Stimulated activated CD4-positive, alpha-beta T cell treated with anti-CD3 and anti-CD28 coated beads, Interleukin-4, amount 100 ng/mL, for 48 hours (primary cell): ENCODE data around the gene NFATC1.

Experiments used
- DNase-seq, 2 donors: peaks; one replicate each; pipeline ENCODE4 v3.0.0-alpha.2; 2020; ENCODE audit warnings: low read depth in 2 of 2

NFATC1 gene

GRCh38 chr18:79521416-79522205, 125.9 kb downstream of the NFATC1 start:
- DNase-seq = no peak

GRCh38 chr18:79522451-79523205, 126.9 kb downstream of the NFATC1 start:
- peak; percentile 58 to 65 for DNase-seq

DNA sequence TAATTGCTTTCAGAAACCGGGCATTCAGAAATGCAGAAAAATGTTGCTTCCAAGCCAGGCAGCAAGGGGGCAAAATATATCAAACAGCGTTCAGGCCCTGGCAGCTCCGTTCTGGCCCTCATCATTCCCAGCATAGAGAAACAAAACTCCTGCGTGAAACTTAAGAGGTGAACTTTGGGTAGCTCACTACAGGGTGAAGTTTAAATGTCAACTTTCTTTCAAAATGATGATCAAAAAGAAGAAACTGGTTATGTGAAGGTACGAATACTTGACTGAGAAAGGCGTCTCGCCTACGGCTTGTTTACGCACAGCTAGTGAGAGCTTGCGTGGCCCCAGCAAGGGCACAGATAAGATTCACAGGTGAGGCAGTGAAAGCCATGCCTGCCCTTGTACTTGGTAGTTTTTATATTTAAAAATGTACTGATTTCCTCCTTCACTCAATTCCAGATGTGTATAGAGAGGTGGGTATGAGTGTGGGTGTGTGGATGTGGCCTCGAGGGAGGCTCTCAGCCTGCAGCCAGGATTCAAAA, 127.5 kb downstream of the NFATC1 start:
- DNase-seq = peak in 1 of 2 donors; percentile 64

- DNase-seq = peak in 1 of 2 donors; percentile 69
Observed at GRCh38 chr18:79523736-79524180, 128.0 kb downstream of the NFATC1 start.

DNA sequence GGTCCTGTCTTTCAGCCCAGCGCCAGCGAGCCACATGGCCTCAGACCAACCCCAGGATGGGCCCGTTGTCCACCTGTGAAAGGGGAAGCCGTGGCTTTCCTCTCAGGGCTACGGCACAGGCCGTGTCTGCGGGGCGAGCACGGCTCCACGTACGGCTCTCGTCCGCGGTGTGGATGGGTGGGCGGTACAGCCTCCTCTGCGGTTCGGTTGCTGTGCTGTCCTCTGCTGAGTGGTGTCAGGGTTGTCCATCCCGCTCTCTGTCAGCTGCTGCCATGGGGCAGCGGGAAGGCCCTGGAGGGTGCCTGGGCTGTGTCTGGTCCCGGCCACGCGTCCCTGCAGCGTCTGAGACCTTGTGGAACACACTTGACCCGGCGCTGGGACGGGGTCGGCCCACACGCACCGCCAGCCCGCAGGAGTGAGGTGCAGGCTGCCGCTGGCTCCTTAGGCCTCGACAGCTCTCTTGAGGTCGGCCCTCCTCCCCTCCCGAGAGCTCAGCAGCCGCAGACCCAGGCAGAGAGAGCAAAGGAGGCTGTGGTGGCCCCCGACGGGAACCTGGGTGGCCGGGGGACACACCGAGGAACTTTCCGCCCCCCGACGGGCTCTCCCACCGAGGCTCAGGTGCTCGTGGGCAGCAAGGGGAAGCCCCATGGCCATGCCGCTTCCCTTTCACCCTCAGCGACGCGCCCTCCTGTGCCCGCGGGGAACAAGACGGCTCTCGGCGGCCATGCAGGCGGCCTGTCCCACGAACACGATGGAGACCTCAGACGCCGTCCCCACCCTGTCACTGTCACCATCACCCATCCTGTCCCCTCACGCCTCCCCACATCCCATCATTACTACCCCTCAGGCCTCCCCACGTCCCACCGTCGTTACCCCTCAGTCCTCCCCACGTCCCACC, 128.7 kb downstream of the NFATC1 start:
- DNase-seq = peak in 1 of 2 donors; percentile 55

DNA sequence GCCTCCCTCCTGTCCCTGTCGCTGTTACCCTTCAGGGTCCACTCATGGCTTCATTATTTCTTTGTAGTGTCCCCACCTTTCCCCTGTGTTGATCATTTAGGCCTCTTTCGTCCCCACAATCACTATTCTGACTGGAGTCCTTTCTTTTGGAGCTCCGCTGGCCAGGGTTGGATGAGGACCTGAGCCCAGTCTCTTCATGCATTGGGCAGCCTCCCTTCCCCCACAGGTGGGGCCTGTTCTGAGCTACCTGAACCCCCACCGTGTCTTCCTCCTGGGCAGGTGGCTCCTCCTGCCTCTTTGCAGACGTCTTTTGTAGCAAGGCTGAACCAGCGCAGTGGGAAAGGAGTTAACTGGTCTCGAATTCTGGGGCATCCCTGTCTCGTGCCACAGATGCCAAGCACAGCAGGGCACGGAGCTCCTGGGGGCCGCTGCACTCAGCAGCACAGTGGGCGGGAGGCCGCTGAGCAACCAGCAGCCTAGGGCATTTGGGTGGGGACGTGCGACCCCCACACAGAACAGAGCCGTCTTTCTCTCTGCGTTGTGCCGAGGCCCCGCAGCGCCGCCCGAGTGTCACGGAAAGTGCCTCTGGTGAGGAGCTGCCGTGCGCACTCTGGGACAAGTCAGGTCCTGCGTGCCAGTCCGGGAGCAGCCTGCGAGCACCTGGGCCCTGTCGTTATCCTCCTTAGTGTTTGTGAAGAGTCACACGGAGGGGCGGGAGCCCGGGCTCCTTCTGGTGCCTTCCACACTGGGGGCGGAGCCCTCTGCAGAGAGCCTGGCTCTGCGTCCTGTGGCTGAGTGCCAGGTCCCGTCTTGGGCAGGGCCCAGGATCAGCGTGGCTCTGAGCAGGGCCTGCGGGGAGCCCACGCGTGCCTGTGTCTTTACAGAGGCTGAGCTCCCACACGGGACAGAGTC, 130.1 kb downstream of the NFATC1 start:
- DNase-seq = no peak

GRCh38 chr18:79526468-79527460, 131.0 kb downstream of the NFATC1 start:
- no peak for DNase-seq

DNA sequence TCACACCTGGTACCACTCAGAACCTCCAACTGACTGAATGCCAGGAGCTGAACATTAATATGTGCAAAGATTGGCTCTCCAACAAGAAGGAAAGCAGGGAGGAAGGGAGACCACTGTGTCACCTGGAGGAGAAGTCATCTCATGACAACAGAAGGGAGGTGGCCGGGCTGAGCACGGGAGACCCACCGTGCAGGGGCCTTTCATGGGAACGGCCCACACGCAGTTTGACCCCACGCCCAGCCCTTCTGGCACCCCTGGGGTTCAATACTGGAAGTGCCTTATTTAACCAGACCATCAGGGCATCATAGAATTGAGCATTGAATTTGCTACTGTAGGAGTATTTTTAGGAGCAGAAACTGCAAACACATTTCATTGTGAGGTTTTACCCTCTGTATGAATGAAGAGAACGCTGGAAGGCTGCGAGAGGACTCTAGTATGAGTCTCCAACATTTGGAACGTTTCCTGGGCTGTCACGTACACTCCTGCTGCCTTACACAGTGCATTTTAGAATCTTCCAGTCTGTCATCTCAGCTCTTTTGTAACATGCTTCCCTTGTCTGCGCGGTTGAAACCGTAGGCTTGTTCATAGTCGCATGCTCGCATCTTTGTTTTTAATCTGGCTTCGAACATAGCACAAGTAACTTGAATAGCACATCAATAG, 132.1 kb downstream of the NFATC1 start:
- DNase-seq = no peak

DNA sequence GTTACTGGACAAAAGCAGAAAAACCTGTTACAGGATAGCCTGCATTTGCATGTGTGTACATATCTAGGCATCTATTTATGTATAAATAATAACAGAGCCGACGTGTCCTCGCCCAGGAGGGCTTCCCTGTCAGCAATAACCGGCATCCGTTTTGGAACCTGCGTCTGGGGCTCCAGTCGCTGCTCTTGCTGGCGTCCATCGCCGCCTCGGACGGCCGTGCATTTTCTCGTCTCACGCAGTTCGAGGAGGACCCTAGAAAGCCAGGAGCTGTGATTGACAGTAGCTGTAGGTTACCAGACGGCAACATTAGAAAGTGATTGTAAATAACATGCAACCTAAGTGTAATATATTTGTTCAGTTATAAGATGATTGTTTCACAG, 132.6 kb downstream of the NFATC1 start:
- no peak for DNase-seq

DNA sequence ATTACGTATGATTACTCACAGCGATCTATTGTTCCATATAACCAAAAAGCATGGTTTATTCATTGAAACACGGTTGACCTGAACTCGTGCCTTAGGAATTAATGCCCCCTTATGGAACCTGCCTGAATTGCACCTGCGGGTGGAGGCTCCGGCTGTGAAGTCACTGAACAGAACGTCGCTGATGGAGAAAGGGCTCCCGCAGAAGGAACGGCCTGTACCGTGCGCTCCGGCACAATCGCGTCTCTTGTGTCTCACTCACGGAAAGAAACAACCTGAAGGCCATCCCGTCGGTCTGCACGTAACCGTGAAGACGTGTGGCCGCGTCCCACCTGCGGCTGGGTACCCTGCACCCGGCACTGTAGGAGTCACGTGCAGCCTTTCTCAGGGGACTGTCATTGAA, 133.1 kb downstream of the NFATC1 start:
- DNase-seq = peak; percentile 62 to 65

- no peak for DNase-seq
Observed at GRCh38 chr18:79529296-79529695, 133.6 kb downstream of the NFATC1 start.

- DNase-seq = no peak
Observed at GRCh38 chr18:79529991-79530390, 134.3 kb downstream of the NFATC1 start.

GRCh38 chr18:79530821-79531220, 135.1 kb downstream of the NFATC1 start:
- no peak for DNase-seq

DNA sequence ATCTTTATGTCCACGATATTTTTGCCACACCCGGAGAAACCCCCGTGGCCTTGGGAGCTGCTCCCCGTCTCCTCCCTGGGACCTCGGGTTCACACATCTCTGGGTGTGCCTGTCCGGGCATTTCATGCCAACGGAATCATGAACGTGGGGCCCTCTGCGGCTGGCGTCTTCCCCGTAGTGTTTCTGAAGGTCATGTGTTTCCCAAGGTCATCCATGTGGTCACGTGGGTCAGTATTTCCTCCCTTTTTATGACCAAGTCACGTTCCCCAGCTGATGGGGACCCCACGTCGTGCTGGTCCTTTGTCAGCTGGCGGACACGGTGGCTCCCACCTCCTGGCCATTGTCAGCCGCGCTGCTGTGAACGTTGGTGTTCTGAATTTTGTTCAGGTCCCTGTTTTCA, 135.7 kb downstream of the NFATC1 start:
- no peak for DNase-seq

- DNase-seq = no peak
Observed at GRCh38 chr18:79531926-79532312, 136.2 kb downstream of the NFATC1 start.

DNA sequence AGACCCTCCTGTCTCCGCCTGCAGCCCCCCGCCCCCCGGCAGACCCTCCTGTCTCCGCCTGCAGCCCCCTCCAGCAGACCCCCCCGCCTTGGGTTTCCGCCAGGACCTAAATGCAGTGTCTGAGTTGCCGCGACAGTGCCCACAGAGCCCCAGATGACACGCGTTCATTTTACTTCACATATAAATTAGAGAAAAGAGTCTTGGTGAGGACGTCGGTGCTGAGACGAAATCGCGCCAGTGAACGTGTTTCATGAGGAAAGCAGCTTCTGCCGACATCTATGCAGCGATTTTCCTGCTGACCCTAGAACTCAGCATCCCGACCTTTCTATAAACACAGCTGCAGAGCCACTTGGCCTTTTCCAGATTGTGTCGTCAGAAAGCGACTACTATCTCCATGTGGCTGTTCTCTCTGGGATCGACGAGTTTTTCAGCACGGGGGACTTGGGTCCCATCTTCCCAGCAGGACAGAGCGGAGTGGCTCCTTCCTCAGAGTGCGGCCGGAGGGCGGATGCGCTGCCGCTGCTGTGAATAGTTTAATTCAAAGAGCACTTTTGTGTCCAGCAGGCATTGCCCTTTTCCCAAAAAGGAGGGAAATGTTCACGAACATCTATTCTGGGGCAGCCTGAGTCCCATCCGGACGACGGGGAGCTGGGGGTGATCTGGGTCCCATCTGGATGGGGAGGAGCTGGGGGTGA, 136.7 kb downstream of the NFATC1 start:
- no peak for DNase-seq

- DNase-seq = no peak
Observed at GRCh38 chr18:79533146-79533545, 137.4 kb downstream of the NFATC1 start.

- no peak for DNase-seq
Observed at GRCh38 chr18:79533591-79533990, 137.9 kb downstream of the NFATC1 start.
